ENCODE measurements around the gene MKI67.

Gene MKI67

DNA sequence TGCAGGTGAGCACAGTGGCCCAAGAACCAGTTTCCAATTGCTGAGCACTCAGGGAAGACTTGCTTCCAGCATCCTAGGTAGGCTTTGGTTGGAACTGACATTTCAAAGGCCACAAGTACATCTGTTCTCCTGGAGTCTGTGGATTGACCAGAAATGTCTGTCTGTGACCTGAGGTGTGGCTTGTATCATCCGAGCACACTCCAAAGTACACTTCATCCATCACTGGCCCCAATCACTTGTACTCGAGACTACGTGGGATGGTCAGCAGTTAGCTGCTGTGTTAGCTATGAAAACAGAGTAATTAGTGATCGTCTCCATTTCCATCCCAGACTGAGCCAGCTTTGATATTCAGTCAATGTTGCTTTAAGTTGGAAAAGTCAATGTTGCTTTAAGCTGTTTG lies 45.0 kb downstream of the MKI67 start:
- Histone ChIP-seq H3K27ac (ENCODE audit: low read depth, low read length) (no peak overlapping the region), H3K9ac (ENCODE audit: low read depth, low read length) (no peak overlapping the region), H3K9me3 (ENCODE audit: control insufficient read depth, insufficient read depth, low read length) (no peaks in the 10 kb centered on the region), H3K4me1 (ENCODE audit: control insufficient read depth, insufficient read depth, low read length) (peaks cover 21% of the 10 kb centered on the region), H3K4me3 (ENCODE audit: low read depth, low read length) (no peak overlapping the region), H3K27me3 (ENCODE audit: control insufficient read depth, insufficient read depth, low read length) (no peaks in the 10 kb centered on the region; the same call in 1 of the 2 replicates), H3K36me3 (ENCODE audit: control insufficient read depth, insufficient read depth, low read length) (no peaks in the 10 kb centered on the region)

DNA sequence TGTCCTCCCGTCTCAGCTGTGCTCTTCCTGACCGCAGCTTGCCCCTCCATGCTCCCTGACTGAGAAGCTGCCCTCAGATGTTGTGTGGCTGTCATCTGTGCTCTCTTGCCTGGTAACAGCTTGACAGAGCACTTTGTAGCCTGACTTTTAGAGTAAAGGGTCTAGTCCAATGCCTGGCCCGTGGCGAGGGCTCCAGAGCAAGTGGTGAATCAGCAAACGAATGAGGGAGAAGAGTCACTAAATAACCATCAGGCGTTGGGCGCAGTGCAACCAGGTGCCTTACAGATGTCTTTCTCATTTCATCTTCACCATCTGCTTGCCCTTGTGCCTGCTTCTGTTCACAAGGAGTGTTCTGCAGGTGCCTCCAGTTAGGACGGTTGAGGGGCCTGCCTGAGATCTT lies 45.6 kb downstream of the MKI67 start:
- Histone ChIP-seq H3K9ac (ENCODE audit: low read depth, low read length) (no peak overlapping the region), H3K36me3 (ENCODE audit: control insufficient read depth, insufficient read depth, low read length) (no peaks in the 10 kb centered on the region), H3K4me1 (ENCODE audit: control insufficient read depth, insufficient read depth, low read length) (peaks cover 15% of the 10 kb centered on the region), H3K9me3 (ENCODE audit: control insufficient read depth, insufficient read depth, low read length) (no peaks in the 10 kb centered on the region), H3K27ac (ENCODE audit: low read depth, low read length) (no peak overlapping the region), H3K4me3 (ENCODE audit: low read depth, low read length) (no peak overlapping the region), H3K27me3 (ENCODE audit: control insufficient read depth, insufficient read depth, low read length) (no peaks in the 10 kb centered on the region; the same call in 1 of the 2 replicates)

- no peak overlapping the region for H3K9ac ChIP-seq (ENCODE audit: low read depth, low read length)
- H3K36me3 ChIP-seq (ENCODE audit: control insufficient read depth, insufficient read depth, low read length) = no peaks in the 10 kb centered on the region
- no peak overlapping the region for H3K4me3 ChIP-seq (ENCODE audit: low read depth, low read length)
- no peak overlapping the region for H3K27ac ChIP-seq (ENCODE audit: low read depth, low read length)
- no peaks in the 10 kb centered on the region; the same call in 1 of the 2 replicates for H3K27me3 ChIP-seq (ENCODE audit: control insufficient read depth, insufficient read depth, low read length)
- peaks cover 11% of the 10 kb centered on the region for H3K4me1 ChIP-seq (ENCODE audit: control insufficient read depth, insufficient read depth, low read length)
- H3K9me3 ChIP-seq (ENCODE audit: control insufficient read depth, insufficient read depth, low read length) = no peaks in the 10 kb centered on the region
These were observed 46.0 kb downstream of the MKI67 start for GRCh38 chr10:128080231-128080630.

- Histone ChIP-seq H3K36me3 (ENCODE audit: control insufficient read depth, insufficient read depth, low read length) (no peaks in the 10 kb centered on the region), H3K4me3 (ENCODE audit: low read depth, low read length) (no peak overlapping the region), H3K9ac (ENCODE audit: low read depth, low read length) (no peak overlapping the region), H3K27ac (ENCODE audit: low read depth, low read length) (no peak overlapping the region), H3K27me3 (ENCODE audit: control insufficient read depth, insufficient read depth, low read length) (no peaks in the 10 kb centered on the region; the same call in 1 of the 2 replicates), H3K9me3 (ENCODE audit: control insufficient read depth, insufficient read depth, low read length) (no peaks in the 10 kb centered on the region), H3K4me1 (ENCODE audit: control insufficient read depth, insufficient read depth, low read length) (no peaks in the 10 kb centered on the region)
These were observed 47.9 kb downstream of the MKI67 start for GRCh38 chr10:128078136-128078969.

DNA sequence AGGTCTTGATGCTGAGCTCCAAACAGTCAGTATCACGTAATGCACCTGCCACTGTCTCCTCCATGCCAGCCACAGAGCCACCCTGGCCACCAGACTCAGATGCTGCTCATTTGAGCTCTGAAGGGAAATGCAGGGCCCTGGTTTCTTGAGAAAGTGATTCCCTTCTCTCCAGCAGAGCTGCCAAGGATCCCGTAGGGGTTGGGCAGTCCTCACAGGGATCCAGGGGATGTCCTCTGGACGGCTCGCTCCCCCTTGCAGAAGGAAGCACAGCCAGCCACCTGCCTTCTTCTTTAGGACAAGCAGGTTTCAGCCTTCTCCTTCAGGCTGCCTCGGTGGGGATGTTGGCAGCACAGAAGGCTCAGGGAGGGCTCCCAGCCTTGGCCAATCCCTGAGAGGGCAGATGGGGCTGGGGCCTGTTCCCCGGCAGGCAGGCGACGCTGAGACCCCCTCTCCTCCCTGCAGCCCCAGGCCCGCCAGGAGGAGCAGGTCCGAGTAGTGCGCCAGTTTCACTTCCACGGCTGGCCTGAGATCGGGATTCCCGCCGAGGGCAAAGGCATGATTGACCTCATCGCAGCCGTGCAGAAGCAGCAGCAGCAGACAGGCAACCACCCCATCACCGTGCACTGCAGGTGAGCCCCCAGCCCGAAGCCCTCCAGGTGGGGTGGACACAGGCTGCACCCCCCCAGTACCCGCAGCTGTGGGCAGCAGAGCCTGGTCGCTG lies 48.9 kb downstream of the MKI67 start:
- H3K4me3 ChIP-seq (ENCODE audit: low read depth, low read length) = no peak overlapping the region

DNA sequence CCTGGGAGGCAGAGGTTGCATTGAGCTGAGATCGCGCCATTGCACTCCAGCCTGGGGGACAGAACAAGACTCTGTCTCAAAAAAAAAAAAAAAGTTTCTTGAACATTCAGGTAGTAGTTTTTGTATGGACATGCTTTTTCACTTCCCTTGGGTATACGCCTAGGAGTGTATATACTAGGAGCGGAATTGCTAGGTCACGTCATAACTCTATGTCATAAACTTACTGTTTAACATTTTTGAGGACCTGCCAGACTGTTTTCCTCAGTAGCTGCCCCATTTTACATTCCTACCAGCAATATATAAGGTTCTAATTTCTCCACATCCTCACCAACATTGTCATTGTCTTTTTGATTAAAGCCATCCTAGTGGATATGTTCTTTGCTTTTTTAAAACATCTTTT lies 51.6 kb downstream of the MKI67 start:
- no peaks in the 10 kb centered on the region for H3K9me3 ChIP-seq (ENCODE audit: control insufficient read depth, insufficient read depth, low read length)
- H3K9ac ChIP-seq (ENCODE audit: low read depth, low read length) = no peak overlapping the region
- H3K4me1 ChIP-seq (ENCODE audit: control insufficient read depth, insufficient read depth, low read length) = no peaks in the 10 kb centered on the region
- no peaks in the 10 kb centered on the region for H3K36me3 ChIP-seq (ENCODE audit: control insufficient read depth, insufficient read depth, low read length)
- no peak overlapping the region for H3K4me3 ChIP-seq (ENCODE audit: low read depth, low read length)
- H3K27me3 ChIP-seq (ENCODE audit: control insufficient read depth, insufficient read depth, low read length) = no peaks in the 10 kb centered on the region
- H3K27ac ChIP-seq (ENCODE audit: low read depth, low read length) = no peak overlapping the region

More for the DNA sequence above, 48.9 kb downstream of the MKI67 start:
- Histone ChIP-seq H3K9ac (ENCODE audit: low read depth, low read length) (no peak overlapping the region), H3K4me1 (ENCODE audit: control insufficient read depth, insufficient read depth, low read length) (no peaks in the 10 kb centered on the region), H3K36me3 (ENCODE audit: control insufficient read depth, insufficient read depth, low read length) (no peaks in the 10 kb centered on the region), H3K27me3 (ENCODE audit: control insufficient read depth, insufficient read depth, low read length) (no peaks in the 10 kb centered on the region; the same call in 1 of the 2 replicates), H3K9me3 (ENCODE audit: control insufficient read depth, insufficient read depth, low read length) (no peaks in the 10 kb centered on the region), H3K27ac (ENCODE audit: low read depth, low read length) (no peak overlapping the region)

- Histone ChIP-seq H3K27me3 (ENCODE audit: control insufficient read depth, insufficient read depth, low read length) (no peaks in the 10 kb centered on the region), H3K9me3 (ENCODE audit: control insufficient read depth, insufficient read depth, low read length) (no peaks in the 10 kb centered on the region), H3K27ac (ENCODE audit: low read depth, low read length) (no peak overlapping the region), H3K4me3 (ENCODE audit: low read depth, low read length) (no peak overlapping the region), H3K4me1 (ENCODE audit: control insufficient read depth, insufficient read depth, low read length) (no peaks in the 10 kb centered on the region), H3K36me3 (ENCODE audit: control insufficient read depth, insufficient read depth, low read length) (no peaks in the 10 kb centered on the region), H3K9ac (ENCODE audit: low read depth, low read length) (no peak overlapping the region)
These were observed 52.3 kb downstream of the MKI67 start for GRCh38 chr10:128073890-128074289.

DNA sequence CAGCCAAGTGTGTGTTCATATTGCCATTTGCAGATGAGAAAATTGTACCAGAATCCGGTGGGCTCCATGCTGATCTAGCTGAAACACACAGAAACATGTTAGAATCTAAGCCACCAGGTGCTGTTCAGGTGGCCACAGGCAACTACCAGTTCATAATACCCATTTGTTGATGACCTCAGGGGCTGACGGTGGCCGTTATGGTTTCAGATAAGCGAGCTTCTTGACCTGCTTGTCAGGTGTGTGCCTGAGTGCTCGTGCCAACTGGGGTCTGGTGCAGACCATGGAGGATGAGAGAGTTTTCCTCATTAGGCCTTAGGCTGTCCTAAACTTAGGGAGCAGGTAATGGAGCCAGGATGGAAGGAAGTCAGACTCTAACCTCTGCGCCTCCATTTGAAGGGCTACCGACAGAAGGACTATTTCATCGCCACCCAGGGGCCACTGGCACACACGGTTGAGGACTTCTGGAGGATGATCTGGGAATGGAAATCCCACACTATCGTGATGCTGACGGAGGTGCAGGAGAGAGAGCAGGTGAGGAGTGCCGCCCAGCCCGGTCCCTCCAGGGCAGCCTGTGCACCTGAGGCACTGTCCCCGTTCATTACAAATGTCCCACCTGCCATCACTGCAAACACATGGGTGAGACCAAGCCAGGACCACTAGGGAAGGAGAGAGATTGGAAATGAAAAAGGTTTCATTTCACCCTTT lies 53.1 kb downstream of the MKI67 start:
- Histone ChIP-seq H3K4me3 (ENCODE audit: low read depth, low read length) (no peak overlapping the region), H3K27ac (ENCODE audit: low read depth, low read length) (no peak overlapping the region), H3K9ac (ENCODE audit: low read depth, low read length) (no peak overlapping the region), H3K36me3 (ENCODE audit: control insufficient read depth, insufficient read depth, low read length) (no peaks in the 10 kb centered on the region), H3K4me1 (ENCODE audit: control insufficient read depth, insufficient read depth, low read length) (no peaks in the 10 kb centered on the region), H3K27me3 (ENCODE audit: control insufficient read depth, insufficient read depth, low read length) (no peaks in the 10 kb centered on the region), H3K9me3 (ENCODE audit: control insufficient read depth, insufficient read depth, low read length) (no peaks in the 10 kb centered on the region)

DNA sequence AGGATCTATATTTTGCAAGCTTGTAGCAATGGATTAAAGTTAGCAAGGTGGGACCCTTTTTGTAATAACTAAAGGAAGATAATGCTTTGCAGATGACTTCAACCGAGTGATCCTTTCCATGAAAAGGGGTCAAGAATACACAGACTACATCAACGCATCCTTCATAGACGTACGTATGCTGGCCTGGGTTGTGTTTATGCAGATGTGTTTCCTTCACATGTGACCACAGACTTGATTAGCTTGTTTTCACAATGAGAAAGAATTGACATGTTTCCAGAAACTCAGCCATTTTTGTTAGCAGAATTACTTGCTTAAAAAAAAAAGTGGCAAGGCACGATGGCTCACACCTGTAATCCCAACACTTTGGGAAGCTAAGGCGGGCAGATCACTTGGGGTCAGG lies 54.2 kb downstream of the MKI67 start:
- Histone ChIP-seq H3K36me3 (ENCODE audit: control insufficient read depth, insufficient read depth, low read length) (no peaks in the 10 kb centered on the region), H3K27ac (ENCODE audit: low read depth, low read length) (no peak overlapping the region), H3K9me3 (ENCODE audit: control insufficient read depth, insufficient read depth, low read length) (no peaks in the 10 kb centered on the region), H3K4me1 (ENCODE audit: control insufficient read depth, insufficient read depth, low read length) (no peaks in the 10 kb centered on the region), H3K27me3 (ENCODE audit: control insufficient read depth, insufficient read depth, low read length) (no peaks in the 10 kb centered on the region), H3K9ac (ENCODE audit: low read depth, low read length) (no peak overlapping the region), H3K4me3 (ENCODE audit: low read depth, low read length) (no peak overlapping the region)

DNA sequence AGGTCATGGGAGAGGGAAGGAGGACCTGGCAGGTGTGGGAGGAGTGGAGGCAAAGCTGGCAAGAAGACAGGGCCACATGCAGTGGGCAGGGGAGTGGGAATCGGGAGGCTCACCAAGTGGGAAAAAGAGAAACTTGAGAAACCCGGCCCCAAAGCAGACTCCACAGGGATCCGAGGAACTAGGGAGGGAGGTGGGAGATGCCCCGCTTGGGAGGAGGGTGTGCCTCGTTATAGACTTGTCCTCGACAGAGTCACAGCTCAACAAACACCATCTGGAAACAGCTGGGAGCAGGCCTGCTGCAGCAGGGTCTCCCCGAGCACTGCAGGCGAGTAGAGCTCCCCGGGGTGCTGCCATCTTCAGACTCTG lies 54.8 kb downstream of the MKI67 start:
- Histone ChIP-seq H3K4me1 (ENCODE audit: control insufficient read depth, insufficient read depth, low read length) (no peaks in the 10 kb centered on the region), H3K27me3 (ENCODE audit: control insufficient read depth, insufficient read depth, low read length) (no peaks in the 10 kb centered on the region), H3K27ac (ENCODE audit: low read depth, low read length) (no peak overlapping the region), H3K4me3 (ENCODE audit: low read depth, low read length) (no peak overlapping the region), H3K36me3 (ENCODE audit: control insufficient read depth, insufficient read depth, low read length) (no peaks in the 10 kb centered on the region), H3K9me3 (ENCODE audit: control insufficient read depth, insufficient read depth, low read length) (no peaks in the 10 kb centered on the region), H3K9ac (ENCODE audit: low read depth, low read length) (no peak overlapping the region)
